H9 (cell line): ENCODE results near the gene ULBP3. TPM values are rescaled to one million over a fixed set of nuclear protein-coding genes. Genes with fewer than 3 reads are reported as not detected.

Experiments used
- DNase-seq: peaks from one replicate; pipeline ENCODE4 v3.0.0-alpha.2; 2017
- H2AFZ ChIP-seq: one replicate; pipeline ENCODE4 v1.6.1; 2013; ENCODE audit warnings: mild to moderate bottlenecking, low read length, control low read depth, moderate library complexity
- H2AK5ac ChIP-seq: 2 replicates; pipeline ENCODE4 v1.6.1; 2013; ENCODE audit warnings: low read length, control low read depth, mixed read lengths; ENCODE audit not compliant: insufficient read length
- H2BK120ac ChIP-seq: one replicate; pipeline ENCODE4 v1.6.1; 2013; ENCODE audit warnings: low read depth, mild to moderate bottlenecking, low read length, control low read depth, inconsistent platforms; ENCODE audit not compliant: poor library complexity, severe bottlenecking
- H2BK12ac ChIP-seq: 2 replicates; pipeline ENCODE4 v1.6.1; 2013; ENCODE audit warnings: low read length, control low read depth, mixed read lengths, low read depth; ENCODE audit not compliant: insufficient read length
- H2BK15ac ChIP-seq: 2 replicates; pipeline ENCODE4 v1.6.1; 2013; ENCODE audit warnings: low read depth, low read length, control low read depth
- H2BK20ac ChIP-seq: one replicate; pipeline ENCODE4 v1.6.1; 2013; ENCODE audit warnings: low read depth, mild to moderate bottlenecking, low read length, control low read depth, inconsistent platforms; ENCODE audit not compliant: poor library complexity, severe bottlenecking
- H2BK5ac ChIP-seq: 2 replicates; pipeline ENCODE4 v1.6.1; 2013; ENCODE audit warnings: low read length, control low read depth, mixed read lengths; ENCODE audit not compliant: insufficient read length
- H3K14ac ChIP-seq: 2 replicates; pipeline ENCODE4 v1.6.1; 2013; ENCODE audit warnings: low read length, control low read depth; ENCODE audit not compliant: insufficient read depth
- H3K18ac ChIP-seq: 2 replicates; pipeline ENCODE4 v1.6.1; 2013; ENCODE audit warnings: low read depth, mild to moderate bottlenecking, mixed read lengths, low read length, control low read depth; ENCODE audit not compliant: insufficient read length
- H3K23ac ChIP-seq: 2 replicates; pipeline ENCODE4 v1.6.1; 2013; ENCODE audit warnings: low read length, control low read depth, mixed read lengths, low read depth; ENCODE audit not compliant: insufficient read length
- H3K23me2 ChIP-seq: 2 replicates; pipeline ENCODE4 v1.6.1; 2013; ENCODE audit warnings: low read depth, mild to moderate bottlenecking, mixed read lengths, low read length, control low read depth; ENCODE audit not compliant: insufficient read length, poor library complexity, severe bottlenecking
- H3K27ac ChIP-seq: 2 replicates; pipeline ENCODE4 v1.5.1; 2013; ENCODE audit warnings: low read length, control low read depth, mixed read lengths, low read depth; ENCODE audit not compliant: insufficient read length
- H3K27me3 ChIP-seq: 2 replicates; pipeline ENCODE4 v1.6.1; 2013; ENCODE audit warnings: low read length, control low read depth, inconsistent platforms; ENCODE audit not compliant: insufficient read depth
- H3K4ac ChIP-seq: 2 replicates; pipeline ENCODE4 v1.6.1; 2013; ENCODE audit warnings: low read depth, mild to moderate bottlenecking, control low read depth, inconsistent platforms, low read length, moderate library complexity
- H3K4me1 ChIP-seq: 2 replicates; pipeline ENCODE4 v1.6.1; 2013; ENCODE audit warnings: low read length, control low read depth, inconsistent platforms; ENCODE audit not compliant: insufficient read depth
- H3K4me2 ChIP-seq: 2 replicates; pipeline ENCODE4 v1.6.1; 2013; ENCODE audit warnings: low read length, control low read depth, mixed read lengths; ENCODE audit not compliant: insufficient read length, insufficient read depth
- H3K56ac ChIP-seq: 2 replicates; pipeline ENCODE4 v1.6.1; 2013; ENCODE audit warnings: low read depth, mild to moderate bottlenecking, mixed read lengths, low read length, control low read depth; ENCODE audit not compliant: insufficient read length
- H3K79me1 ChIP-seq: 2 replicates; pipeline ENCODE4 v1.6.1; 2013; ENCODE audit warnings: low read depth, mild to moderate bottlenecking, moderate library complexity, low read length, control low read depth, inconsistent platforms; ENCODE audit not compliant: insufficient read depth, poor library complexity, severe bottlenecking
- H3K79me2 ChIP-seq: 2 replicates; pipeline ENCODE4 v1.6.1; 2013; ENCODE audit warnings: low read length, control low read depth, inconsistent platforms; ENCODE audit not compliant: insufficient read depth
- H3K9ac ChIP-seq: 2 replicates; pipeline ENCODE4 v1.6.1; 2013; ENCODE audit warnings: low read length, control low read depth, mixed read lengths; ENCODE audit not compliant: insufficient read length; ENCODE audit errors: extremely low read depth
- H3K9me3 ChIP-seq: one replicate; pipeline ENCODE4 v1.6.1; 2013; ENCODE audit warnings: low read depth, low read length, inconsistent platforms; ENCODE audit not compliant: control insufficient read depth
- H3T11ph ChIP-seq: one replicate; pipeline ENCODE4 v1.6.1; 2013; ENCODE audit warnings: mild to moderate bottlenecking, low read length, control low read depth, inconsistent platforms
- H4K20me1 ChIP-seq: one replicate; pipeline ENCODE4 v1.6.1; 2013; ENCODE audit not compliant: control insufficient read depth, insufficient read length, insufficient read depth
- H4K5ac ChIP-seq: 2 replicates; pipeline ENCODE4 v1.6.1; 2013; ENCODE audit warnings: low read depth, mild to moderate bottlenecking, mixed read lengths, low read length, control low read depth; ENCODE audit not compliant: insufficient read length
- H4K8ac ChIP-seq: replicated peaks from 2 replicates; pipeline ENCODE4 v1.6.1; 2013; ENCODE audit warnings: low read length, control low read depth, mixed read lengths, low read depth; ENCODE audit not compliant: insufficient read length
- H4K91ac ChIP-seq: 2 replicates; pipeline ENCODE4 v1.6.1; 2013; ENCODE audit warnings: low read depth, mild to moderate bottlenecking, moderate library complexity, mixed read lengths, low read length, control low read depth; ENCODE audit not compliant: insufficient read length
- H3K27ac Mint-ChIP-seq, 3 experiments: 2 replicates in 2 of 3; 3 replicates in 1 of 3; pipeline ENCODE4 v1.8.0; 2020 to 2021; ENCODE audit warnings: mixed read lengths in 3 of 3, mild to moderate bottlenecking in 1 of 3, moderate library complexity in 1 of 3
- H3K27me3 Mint-ChIP-seq: 2 replicates; pipeline ENCODE4 v1.8.0; 2021; ENCODE audit warnings: low read depth, mild to moderate bottlenecking, moderate library complexity, mixed read lengths
- H3K36me3 Mint-ChIP-seq, 3 experiments: 2 replicates in 2 of 3; 3 replicates in 1 of 3; pipeline ENCODE4 v1.8.0; 2020 to 2021; ENCODE audit warnings: low read depth in 3 of 3, mixed read lengths in 3 of 3; ENCODE audit not compliant: insufficient read depth in 1 of 3
- H3K4me1 Mint-ChIP-seq, 2 experiments: 2 replicates each; pipeline ENCODE4 v1.8.0; 2020; ENCODE audit warnings: mixed read lengths in 2 of 2
- H3K4me3 Mint-ChIP-seq, 2 experiments: 2 replicates in 1 of 2; 3 replicates in 1 of 2; pipeline ENCODE4 v1.8.0; 2020 to 2021; ENCODE audit warnings: mild to moderate bottlenecking in 2 of 2, mixed read lengths in 2 of 2, moderate library complexity in 1 of 2
- H3K9me3 Mint-ChIP-seq, 2 experiments: 2 replicates in 1 of 2; 3 replicates in 1 of 2; pipeline ENCODE4 v1.8.0; 2020; ENCODE audit warnings: mild to moderate bottlenecking in 2 of 2, mixed read lengths in 2 of 2, moderate library complexity in 1 of 2
- WGBS: extraction: QIAGEN DNeasy Blood & Tissue Kit; methylation state at CpG from one replicate; pipeline ENCODE4 v1.1.7; 2013; ENCODE audit warnings: missing lambda C conversion rate, low lambda C conversion rate, mixed read lengths; ENCODE audit not compliant: insufficient read length; ENCODE audit errors: extremely low coverage; 5-methylcytosine and 5-hydroxymethylcytosine counted together
- total RNA-seq: library from RNA; stranded (reverse); gene quantifications from 2 replicates; pipeline ENCODE4 v1.2.1, GENCODE V29; 2021
- TF ChIP-seq, protein P1 (sequence below): fragments of 200-600 bp; sonication (generic); conservative IDR thresholded peaks from 3 replicates; pipeline ENCODE4 v1.8.0; 2021; ENCODE audit warnings: antibody characterized with exemption, mild to moderate bottlenecking

ULBP3 gene
- total RNA-seq, 1 experiment from 2014 or later, result 5.8 TPM

DNA sequence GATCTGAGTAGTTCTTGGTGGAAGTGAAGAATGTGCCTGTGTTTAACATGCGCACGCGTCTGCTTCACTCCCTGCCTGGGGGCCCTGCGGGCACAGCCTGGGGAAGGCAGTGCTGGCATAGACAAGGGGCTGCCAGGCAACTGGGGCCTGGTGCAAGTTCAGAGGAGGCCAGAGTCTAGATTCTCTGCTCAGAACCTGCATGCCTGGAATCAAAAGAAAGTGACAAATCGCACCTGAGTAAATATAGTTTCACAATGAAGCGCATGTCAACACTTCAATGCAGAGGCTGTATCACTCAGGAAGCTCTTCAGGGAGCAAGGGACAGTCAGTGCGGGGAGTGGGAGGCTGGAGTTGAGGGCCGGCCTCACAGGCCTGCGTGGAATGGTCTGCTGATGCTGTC is 49.7 kb upstream of the ULBP3 start:
- TF ChIP-seq, protein P1, sequence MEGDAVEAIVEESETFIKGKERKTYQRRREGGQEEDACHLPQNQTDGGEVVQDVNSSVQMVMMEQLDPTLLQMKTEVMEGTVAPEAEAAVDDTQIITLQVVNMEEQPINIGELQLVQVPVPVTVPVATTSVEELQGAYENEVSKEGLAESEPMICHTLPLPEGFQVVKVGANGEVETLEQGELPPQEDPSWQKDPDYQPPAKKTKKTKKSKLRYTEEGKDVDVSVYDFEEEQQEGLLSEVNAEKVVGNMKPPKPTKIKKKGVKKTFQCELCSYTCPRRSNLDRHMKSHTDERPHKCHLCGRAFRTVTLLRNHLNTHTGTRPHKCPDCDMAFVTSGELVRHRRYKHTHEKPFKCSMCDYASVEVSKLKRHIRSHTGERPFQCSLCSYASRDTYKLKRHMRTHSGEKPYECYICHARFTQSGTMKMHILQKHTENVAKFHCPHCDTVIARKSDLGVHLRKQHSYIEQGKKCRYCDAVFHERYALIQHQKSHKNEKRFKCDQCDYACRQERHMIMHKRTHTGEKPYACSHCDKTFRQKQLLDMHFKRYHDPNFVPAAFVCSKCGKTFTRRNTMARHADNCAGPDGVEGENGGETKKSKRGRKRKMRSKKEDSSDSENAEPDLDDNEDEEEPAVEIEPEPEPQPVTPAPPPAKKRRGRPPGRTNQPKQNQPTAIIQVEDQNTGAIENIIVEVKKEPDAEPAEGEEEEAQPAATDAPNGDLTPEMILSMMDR, result no peak
- H3K18ac ChIP-seq, result no peak overlapping the region
- H3K56ac ChIP-seq, result no peak overlapping the region
- no peak overlapping the region for H3K4me3 Mint-ChIP-seq
- no peak overlapping the region for H3K27ac ChIP-seq
- no peak overlapping the region for H2BK120ac ChIP-seq
- H3K4me1 Mint-ChIP-seq, result peaks cover 8 to 9% of the 10 kb centered on the region in 2 experiments
- no peaks in the 10 kb centered on the region for H3K79me2 ChIP-seq
- no peak overlapping the region for H4K8ac ChIP-seq
- H3K27me3 ChIP-seq, result no peaks in the 10 kb centered on the region
- H2AFZ ChIP-seq, result no peak overlapping the region
- no peaks in the 10 kb centered on the region for H3K79me1 ChIP-seq
- H3K27me3 Mint-ChIP-seq, result peaks cover 7% of the 10 kb centered on the region
- H3K23me2 ChIP-seq, result no peaks in the 10 kb centered on the region
- H3K9ac ChIP-seq, result no peak overlapping the region
- H3K4me1 ChIP-seq, result no peaks in the 10 kb centered on the region; the same call in 1 of the 2 replicates
- no peak overlapping the region for H3K4ac ChIP-seq
- H3K9me3 ChIP-seq, result no peaks in the 10 kb centered on the region
- peaks cover 0 to 5% (median 2%) of the 10 kb centered on the region in 3 experiments; a peak in 4 of 7 replicates for H3K36me3 Mint-ChIP-seq
- H4K91ac ChIP-seq, result no peak overlapping the region
- H3K14ac ChIP-seq, result no peak overlapping the region
- H2AK5ac ChIP-seq, result no peak overlapping the region
- H3K4me2 ChIP-seq, result no peak overlapping the region
- H3K27ac Mint-ChIP-seq, result no peak overlapping the region
- no peak overlapping the region for H2BK5ac ChIP-seq
- no peak for DNase-seq
- no peak overlapping the region for H2BK12ac ChIP-seq
- WGBS, result no CpG with 5 or more reads among the region's 9 CpGs
- H3K23ac ChIP-seq, result no peak overlapping the region
- no peak overlapping the region for H2BK20ac ChIP-seq
- no peak overlapping the region for H4K5ac ChIP-seq
- H4K20me1 ChIP-seq, result no peaks in the 10 kb centered on the region
- no peak overlapping the region for H3T11ph ChIP-seq
- H3K9me3 Mint-ChIP-seq, result peaks cover 6 to 7% of the 10 kb centered on the region in 2 experiments; a peak in 4 of 5 replicates
- H2BK15ac ChIP-seq, result no peak overlapping the region
